SH-SY5Y (cell line): ENCODE measurements around the gene NFATC4.

ENCODE experiments used
- GATA2 ChIP-seq: IDR thresholded peaks from 2 replicates; pipeline ENCODE4 v1.6.1; 2011; ENCODE audit warnings: mild to moderate bottlenecking, low read depth, low read length
- GATA3 ChIP-seq: IDR thresholded peaks from 2 replicates; pipeline ENCODE4 v1.6.1; 2011; ENCODE audit warnings: low read depth, mild to moderate bottlenecking, low read length, moderate library complexity

DNA sequence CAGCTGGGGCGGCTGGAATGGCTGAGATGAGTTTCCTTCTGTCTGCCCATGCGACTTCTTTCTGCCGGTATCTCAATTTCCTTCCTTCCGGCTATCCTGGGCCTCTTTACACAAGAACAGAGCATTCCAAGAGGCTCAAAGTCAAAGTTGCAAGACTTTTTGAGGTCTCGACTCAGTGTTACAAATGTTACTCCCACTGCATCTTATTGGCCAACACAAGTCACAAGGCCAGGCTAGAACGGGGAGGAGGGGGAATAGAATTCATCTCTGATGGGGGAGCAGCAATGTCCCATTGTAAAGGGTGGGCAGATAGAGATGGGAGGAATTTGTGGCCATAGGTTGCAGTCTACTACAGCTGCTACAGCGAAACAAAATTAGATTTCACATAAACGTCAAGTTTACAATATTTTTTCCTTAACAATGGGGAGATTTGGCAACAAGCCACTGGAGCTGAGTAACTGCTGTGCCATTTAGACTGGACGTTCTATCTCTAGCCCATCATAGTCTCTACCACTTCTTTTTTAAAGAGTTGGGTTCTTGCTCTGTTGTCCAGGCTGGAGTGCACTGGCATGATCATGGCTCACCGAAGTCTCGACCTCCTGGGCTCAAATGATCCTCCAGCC, 21.4 kb downstream of the NFATC4 start:
- TF ChIP-seq GATA2 (no peak), GATA3 (no peak)
